Fibroblast of pulmonary artery (primary cell): ENCODE results near the gene IDI2.

ENCODE experiments used
- DNase-seq: peaks from one replicate; pipeline ENCODE4 v3.0.0-alpha.2; 2010; ENCODE audit warnings: low read depth
- H3K4me3 ChIP-seq: replicated peaks from 2 replicates; pipeline ENCODE4 v1.5.1; 2011; ENCODE audit warnings: low read depth, mild to moderate bottlenecking, control low read depth, low read length, moderate library complexity
- CTCF ChIP-seq: IDR thresholded peaks from 2 replicates; pipeline ENCODE4 v1.5.1; 2011; ENCODE audit warnings: mild to moderate bottlenecking, control low read depth, low read length, inconsistent platforms; ENCODE audit errors: missing control alignments

Gene IDI2

GRCh38 chr10:1024103-1024502 lies 1.6 kb downstream of the IDI2 start:
- DNase-seq: no peak
- H3K4me3 ChIP-seq: no peak overlapping the region
- no peak for TF ChIP-seq CTCF

- no peak for TF ChIP-seq CTCF
- no peak for DNase-seq
- no peak overlapping the region for H3K4me3 ChIP-seq
These were observed 3.2 kb downstream of the IDI2 start for GRCh38 chr10:1022413-1022812.

GRCh38 chr10:1020958-1021357 lies 4.7 kb downstream of the IDI2 start:
- no peak for TF ChIP-seq CTCF
- no peak for DNase-seq
- H3K4me3 ChIP-seq: no peak overlapping the region

- no peak for TF ChIP-seq CTCF
- no peak for DNase-seq
- no peak overlapping the region for H3K4me3 ChIP-seq
These were observed 5.2 kb downstream of the IDI2 start for GRCh38 chr10:1020460-1020859.

GRCh38 chr10:1019362-1019761 lies 6.3 kb downstream of the IDI2 start:
- H3K4me3 ChIP-seq: no peak overlapping the region
- no peak for TF ChIP-seq CTCF
- no peak for DNase-seq

- DNase-seq: no peak
- TF ChIP-seq CTCF: no peak
- no peak overlapping the region for H3K4me3 ChIP-seq
These were observed 10.0 kb downstream of the IDI2 start for GRCh38 chr10:1015688-1016087.

- no peak for DNase-seq
- TF ChIP-seq CTCF: no peak
- H3K4me3 ChIP-seq: no peak overlapping the region
These were observed 14.0 kb downstream of the IDI2 start for GRCh38 chr10:1011696-1012095.
